HG02970 (cell line): ENCODE data around the gene ERF.

Experiments used
- ATAC-seq: cut with Tn5 transposase; IDR thresholded peaks from one replicate; pipeline ENCODE4 v1.9.1; 2021; ENCODE audit warnings: mild to moderate bottlenecking, moderate library complexity, moderate number of reproducible peaks; ENCODE audit not compliant: unreplicated experiment, low FRiP score

Gene ERF

DNA sequence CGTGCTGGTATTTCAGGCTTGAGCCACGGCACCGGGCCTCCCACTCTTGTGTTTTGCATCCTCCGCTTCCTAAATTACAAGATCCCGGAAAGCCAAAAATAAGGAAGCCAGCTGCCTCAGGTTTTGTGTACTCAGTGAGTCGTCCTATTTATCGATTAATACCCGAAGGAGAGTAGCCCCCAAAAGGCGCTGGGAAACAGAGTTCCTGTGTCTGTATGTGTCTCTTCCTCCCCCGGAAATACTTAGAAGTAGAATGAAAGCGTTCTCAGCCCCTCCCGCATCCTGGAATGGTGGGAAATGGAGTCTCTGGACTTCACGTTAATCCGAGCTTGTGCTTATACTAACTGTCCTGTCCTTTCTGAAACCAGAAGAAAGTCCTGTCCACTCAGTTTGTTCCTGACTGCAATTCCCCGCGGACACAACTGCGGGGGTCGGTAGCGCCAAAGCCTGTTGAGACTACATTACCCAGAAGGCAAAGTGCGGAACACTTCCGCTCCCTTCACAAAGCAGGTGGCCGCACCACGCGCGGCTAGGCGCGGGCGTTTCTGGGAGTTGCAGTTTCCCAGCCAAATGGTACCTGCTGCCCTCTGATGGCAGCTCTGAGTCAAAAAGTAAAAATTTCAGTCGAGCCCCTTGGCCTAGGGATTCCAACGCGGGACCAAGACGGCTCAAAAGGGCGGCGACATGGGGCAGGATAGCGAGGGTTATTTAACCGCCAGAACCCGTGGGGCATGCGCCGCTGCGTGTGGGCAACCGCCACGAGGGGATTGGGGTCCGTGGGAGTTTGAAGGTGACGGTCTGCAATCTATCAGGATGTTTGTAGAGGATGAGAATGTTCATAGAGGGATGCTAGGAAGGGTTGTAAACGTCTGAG, 10.3 kb downstream of the ERF start:
- peak; percentile 37 for ATAC-seq

DNA sequence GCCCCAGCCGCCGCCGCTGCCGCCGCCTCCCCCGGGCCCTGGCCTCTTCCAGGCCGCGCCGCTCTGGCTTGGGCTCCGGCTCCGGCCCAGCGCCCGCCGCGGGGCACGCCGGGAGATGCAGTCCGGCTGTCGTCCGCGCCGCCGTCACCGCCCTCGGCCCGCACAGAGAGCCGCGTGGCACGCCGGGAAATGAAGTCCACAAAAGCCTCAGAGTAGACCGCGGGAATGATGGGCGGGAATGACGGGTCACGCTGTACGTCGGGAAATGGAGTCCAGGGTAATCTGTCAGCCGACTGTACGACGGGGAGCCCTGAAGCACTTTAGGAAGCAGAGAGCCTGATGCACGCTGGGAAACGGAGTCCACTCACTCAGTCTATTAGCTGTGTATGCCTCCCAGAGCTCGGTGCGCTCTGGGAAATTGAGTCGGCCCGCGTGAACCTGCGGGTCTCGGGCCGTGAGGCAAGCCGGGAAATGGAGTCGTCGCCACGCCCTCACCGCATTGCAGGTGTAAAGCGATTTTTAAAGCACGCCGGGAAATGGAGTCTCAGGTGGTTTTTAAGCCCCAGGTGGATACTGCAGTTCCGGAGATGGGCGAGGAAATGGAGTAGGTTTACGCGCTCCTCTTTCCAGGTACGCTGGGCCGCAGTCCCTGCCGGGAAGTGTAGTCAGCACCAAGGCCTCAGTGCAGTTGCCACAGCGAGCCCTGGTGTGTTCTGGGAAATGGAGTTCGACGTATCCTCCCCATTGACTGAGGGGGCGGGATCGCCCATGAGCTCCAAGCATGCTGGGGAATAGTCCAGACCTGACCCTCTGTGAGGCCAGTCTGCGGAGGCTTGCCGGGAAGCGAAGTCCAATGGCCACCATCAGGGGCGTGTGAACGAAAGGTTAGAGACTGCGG, 12.2 kb downstream of the ERF start, which contains the start of gene GSK3A:
Gene GSK3A, minus strand, starts transcription at position 91 of the 898 bp plus-strand sequence. CDS start 137 bp downstream, outside the sequence.
- peak; percentile 64 for ATAC-seq

- no peak for ATAC-seq
Measured at GRCh38 chr19:42242069-42242511, 12.8 kb downstream of the ERF start.

GRCh38 chr19:42241279-42241678, 13.6 kb downstream of the ERF start:
- ATAC-seq = no peak

- no peak for ATAC-seq
Measured at GRCh38 chr19:42239544-42240220, 15.2 kb downstream of the ERF start.

GRCh38 chr19:42235181-42235580, 19.7 kb downstream of the ERF start:
- no peak for ATAC-seq

GRCh38 chr19:42234364-42234763, 20.6 kb downstream of the ERF start:
- no peak for ATAC-seq

DNA sequence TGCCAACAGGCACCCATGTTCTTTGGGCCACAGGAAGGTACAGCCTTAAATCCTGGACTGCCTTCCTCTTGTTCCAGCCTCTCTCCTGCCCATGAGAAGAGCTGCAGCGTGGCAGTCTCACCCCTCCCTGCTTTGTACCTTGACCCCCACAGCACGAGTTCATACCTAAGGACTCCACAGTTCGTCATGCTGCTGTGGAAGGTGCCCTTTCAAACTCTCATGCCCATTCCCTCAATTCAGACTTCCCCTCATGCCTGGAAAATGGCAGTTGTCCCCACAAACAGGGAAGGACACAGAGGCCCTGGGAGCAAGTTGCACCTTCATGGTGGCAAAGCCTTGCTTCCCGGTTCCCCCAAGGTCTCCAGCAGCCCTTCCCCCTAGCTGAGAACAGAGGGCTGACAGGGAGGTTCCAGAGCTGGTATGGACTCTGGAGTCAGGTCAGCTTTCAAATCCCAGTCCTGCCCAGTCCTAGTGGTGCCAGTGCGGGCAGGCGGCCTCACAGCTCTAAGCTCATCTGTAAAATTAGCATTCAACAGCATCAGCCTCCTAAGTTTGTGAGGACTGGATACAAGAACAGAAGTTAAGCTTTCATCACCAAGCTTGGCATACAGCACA, 21.1 kb downstream of the ERF start:
- ATAC-seq = no peak

DNA sequence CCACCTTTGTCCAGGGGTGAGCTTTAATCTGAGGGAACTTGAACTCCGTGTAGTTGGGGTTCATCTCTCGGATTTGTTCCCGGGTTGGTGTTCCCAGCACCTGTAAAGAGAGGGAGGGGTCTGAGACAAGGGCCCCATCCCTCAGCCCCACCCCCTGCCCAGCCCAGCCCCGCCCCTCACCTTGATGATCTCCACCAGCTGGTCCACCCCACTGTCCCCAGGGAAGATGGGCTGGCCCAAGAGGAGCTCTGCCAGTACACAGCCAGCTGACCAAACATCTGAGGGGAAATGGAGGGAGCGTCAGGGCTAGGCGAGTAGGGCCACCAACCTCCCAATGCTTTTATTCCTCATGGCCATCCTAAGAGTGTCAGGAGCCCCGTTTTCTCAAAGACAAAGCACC, 21.8 kb downstream of the ERF start:
- no peak for ATAC-seq

GRCh38 chr19:42232435-42232834, 22.5 kb downstream of the ERF start:
- no peak for ATAC-seq

DNA sequence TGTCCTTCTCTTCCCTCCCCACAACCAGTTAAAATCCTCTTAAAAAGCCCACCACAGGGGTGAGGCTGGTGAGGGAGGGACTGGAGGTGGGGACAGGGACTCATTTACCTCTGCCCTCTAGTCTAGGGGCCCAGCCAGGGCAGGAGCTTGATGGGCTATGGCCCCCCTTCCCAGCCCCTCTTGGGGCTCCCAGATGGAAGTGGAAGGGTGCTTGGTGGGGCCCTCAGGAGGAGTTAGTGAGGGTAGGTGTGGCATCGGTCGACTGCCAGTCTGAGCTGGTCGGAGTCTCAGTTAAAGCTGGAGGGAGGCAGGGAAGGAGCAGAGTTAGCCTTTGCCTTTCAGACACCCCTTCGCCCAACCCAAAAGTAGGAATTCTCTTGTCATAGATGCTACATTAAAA, 24.4 kb downstream of the ERF start:
- no peak for ATAC-seq

- ATAC-seq = no peak
Measured at GRCh38 chr19:42229855-42230351, 25.0 kb downstream of the ERF start.

GRCh38 chr19:42229301-42229854, 25.6 kb downstream of the ERF start:
- ATAC-seq = no peak

GRCh38 chr19:42228641-42229040, 26.3 kb downstream of the ERF start:
- no peak for ATAC-seq

GRCh38 chr19:42226886-42227285, 28.0 kb downstream of the ERF start:
- no peak for ATAC-seq

- ATAC-seq = no peak
Measured at GRCh38 chr19:42225718-42226292, 29.1 kb downstream of the ERF start.

- no peak for ATAC-seq
Measured at GRCh38 chr19:42224940-42225717, 29.8 kb downstream of the ERF start.

DNA sequence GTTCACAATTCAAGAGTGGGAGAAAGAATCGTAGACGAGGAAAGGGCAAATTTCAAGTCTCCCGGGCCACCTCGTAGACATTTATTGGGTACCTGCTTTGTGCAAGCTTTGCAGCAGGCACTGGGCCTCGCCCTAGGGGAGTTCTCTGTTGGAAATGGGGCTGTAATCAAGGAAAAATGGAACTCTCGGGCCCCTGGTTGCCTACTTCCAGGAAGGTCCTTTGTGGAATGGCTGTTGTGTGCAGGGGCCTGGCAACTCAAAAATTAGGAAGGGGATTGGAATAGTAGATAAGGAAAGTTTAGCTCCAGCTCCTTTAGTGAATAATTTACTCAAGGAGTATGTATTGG, 34.2 kb downstream of the ERF start:
- no peak for ATAC-seq
